PC-3 (cell line): Measurements from ENCODE around the gene AUTS2. TPM values are rescaled to one million over a fixed set of nuclear protein-coding genes. Genes with fewer than 3 reads are reported as not detected.

ENCODE experiments used
- ATAC-seq: fragments of 200-7000 bp; cut with Tn5 transposase; 2 replicates; pipeline ENCODE4 v1.9.1; 2020; ENCODE audit warnings: mild to moderate bottlenecking, moderate library complexity
- BruUV-seq: library from RNA; stranded (reverse); fragments of 400-500 nt; replicated peaks from 2 replicates; lab custom pipeline; 2021; lab: Mats Ljungman, UMichigan
- CTCF ChIA-PET: fragments of 300-600 bp; sonication (Branson Sonifier 250); formaldehyde crosslinking; loops from one replicate; lab custom pipeline; 2022; ENCODE audit warnings: antibody characterized with exemption; lab: Charles Lee
- POLR2A ChIA-PET: fragments of 300-600 bp; sonication (Branson Sonifier 250); formaldehyde crosslinking; loops from one replicate; lab custom pipeline; 2022; ENCODE audit warnings: antibody characterized with exemption; ENCODE audit not compliant: unreplicated experiment; lab: Charles Lee
- DNase-seq: peaks from one replicate; pipeline ENCODE4 v3.0.0-alpha.2; 2015
- H2AFZ ChIP-seq: fragments of 300-600 bp; sonication (generic); 2 replicates; pipeline ENCODE4 v1.6.0; 2016; ENCODE audit warnings: antibody characterized with exemption, low read length
- H3F3A ChIP-seq: fragments of 300-600 bp; sonication (generic); one replicate; pipeline ENCODE4 v1.6.0; 2017; ENCODE audit warnings: antibody characterized with exemption, low read length, control low read depth, mild to moderate bottlenecking; ENCODE audit not compliant: unreplicated experiment
- H3K27ac ChIP-seq: fragments of 300-600 bp; sonication (generic); 2 replicates; pipeline ENCODE4 v1.5.1; 2016; ENCODE audit warnings: mild to moderate bottlenecking, low read length
- H3K27me3 ChIP-seq: fragments of 300-600 bp; sonication (generic); 2 replicates; pipeline ENCODE4 v1.6.1; 2016; ENCODE audit warnings: low read length, mixed read lengths
- H3K36me3 ChIP-seq: fragments of 300-600 bp; sonication (generic); 2 replicates; pipeline ENCODE4 v1.6.1; 2016; ENCODE audit warnings: low read depth, mixed run types, low read length, mixed read lengths
- H3K4me1 ChIP-seq: fragments of 300-600 bp; sonication (generic); 2 replicates; pipeline ENCODE4 v1.5.1; 2016; ENCODE audit warnings: low read length; ENCODE audit not compliant: insufficient read depth
- H3K4me2 ChIP-seq: fragments of 300-600 bp; sonication (generic); 2 replicates; pipeline ENCODE4 v1.6.0; 2016; ENCODE audit warnings: low read length
- H3K4me3 ChIP-seq: fragments of 300-600 bp; sonication (generic); 2 replicates; pipeline ENCODE4 v1.5.1; 2016; ENCODE audit warnings: mild to moderate bottlenecking, low read length, mixed read lengths
- H3K79me2 ChIP-seq: fragments of 300-600 bp; sonication (generic); 2 replicates; pipeline ENCODE4 v1.6.1; 2017; ENCODE audit warnings: low read length, mixed read lengths
- H3K9ac ChIP-seq: fragments of 300-600 bp; sonication (generic); 2 replicates; pipeline ENCODE4 v1.6.0; 2016; ENCODE audit warnings: mild to moderate bottlenecking, low read length
- H3K9me2 ChIP-seq: fragments of 300-600 bp; sonication (generic); replicated peaks from 2 replicates; pipeline ENCODE4 v1.6.1; 2016; ENCODE audit warnings: mixed run types, low read length, mixed read lengths
- H3K9me3 ChIP-seq: fragments of 300-600 bp; sonication (generic); 2 replicates; pipeline ENCODE4 v1.6.1; 2016; ENCODE audit warnings: low read length, mixed read lengths
- H4K20me1 ChIP-seq: fragments of 300-600 bp; sonication (generic); 2 replicates; pipeline ENCODE4 v1.6.1; 2016; ENCODE audit warnings: low read length, mixed read lengths
- EZH2 ChIP-seq: fragments of 300-600 bp; sonication (generic); IDR thresholded peaks from one replicate; pipeline ENCODE4 v1.6.1; 2017; ENCODE audit warnings: antibody characterized with exemption, mild to moderate bottlenecking, low read length; ENCODE audit not compliant: unreplicated experiment
- EZH2phosphoT487 ChIP-seq: fragments of 300-600 bp; sonication (generic); IDR thresholded peaks from 2 replicates; pipeline ENCODE4 v1.6.1; 2018; ENCODE audit warnings: mild to moderate bottlenecking, antibody characterized with exemption, low read length, borderline replicate concordance
- intact Hi-C: fragments of 100-400 bp; cut with micrococcal nuclease; formaldehyde crosslinking; loops from 2 replicates; pipeline ENCODE4 v1.9.0; 2023
- total RNA-seq: library from RNA; depleted of rRNA; stranded (reverse); fragments of >200 nt; gene quantifications from 2 replicates; pipeline ENCODE4 v1.2.3, GENCODE V29; 2014
- TF ChIP-seq, protein P1 (sequence below): fragments of 300-600 bp; sonication (generic); conservative IDR thresholded peaks from 2 replicates; pipeline ENCODE4 v1.5.1; 2017; ENCODE audit warnings: antibody characterized with exemption, low read depth, mild to moderate bottlenecking, low read length

AUTS2 gene
- total RNA-seq, 1 experiment from 2014 or later = not detected

DNA sequence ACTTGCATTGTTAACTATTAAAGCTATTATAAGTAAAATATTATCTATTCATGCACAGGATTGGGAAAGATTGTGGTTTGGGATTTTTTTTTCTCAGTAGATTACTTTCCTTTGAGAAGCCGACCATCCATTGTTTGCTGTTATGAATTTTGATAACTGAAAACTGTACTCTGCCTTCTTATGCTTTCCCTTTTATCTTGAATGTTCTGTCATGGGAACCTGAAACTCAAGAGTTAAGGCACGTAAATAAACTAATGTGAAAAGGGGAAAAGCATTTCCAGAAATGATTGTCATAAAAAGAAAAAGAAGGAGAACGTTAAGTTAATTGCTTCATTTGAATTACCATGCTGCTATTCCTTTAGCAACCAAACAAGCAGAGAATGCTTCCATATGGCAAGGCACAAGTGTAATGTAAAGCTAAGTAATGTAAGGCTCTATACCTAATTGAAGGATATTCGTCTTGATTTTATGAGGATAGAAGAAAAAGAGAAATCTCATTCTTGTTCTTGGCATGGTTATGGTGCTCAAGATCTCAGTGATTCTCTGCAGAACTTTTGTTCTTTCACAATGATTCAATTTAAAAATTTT is 370.8 kb downstream of the AUTS2 start:
- ChIA-PET POLR2A (no interaction called here), CTCF (no interaction called here)
- DNase-seq (no peak), ATAC-seq (no peak)
- intact Hi-C loops = no loop called here
- no peak overlapping the region for H3K4me2 ChIP-seq
- H3K9me3 ChIP-seq = 0 out of 2 replicates have a peak, but pooled peaks cover 4% of the 10 kb centered on the region
- H3F3A ChIP-seq = no peaks in the 10 kb centered on the region
- no peaks in the 10 kb centered on the region for H4K20me1 ChIP-seq
- H3K4me3 ChIP-seq = no peak overlapping the region
- no peaks in the 10 kb centered on the region for H3K79me2 ChIP-seq
- no peaks in the 10 kb centered on the region for H3K4me1 ChIP-seq
- no peak overlapping the region for H3K9ac ChIP-seq
- TF ChIP-seq, protein P1, sequence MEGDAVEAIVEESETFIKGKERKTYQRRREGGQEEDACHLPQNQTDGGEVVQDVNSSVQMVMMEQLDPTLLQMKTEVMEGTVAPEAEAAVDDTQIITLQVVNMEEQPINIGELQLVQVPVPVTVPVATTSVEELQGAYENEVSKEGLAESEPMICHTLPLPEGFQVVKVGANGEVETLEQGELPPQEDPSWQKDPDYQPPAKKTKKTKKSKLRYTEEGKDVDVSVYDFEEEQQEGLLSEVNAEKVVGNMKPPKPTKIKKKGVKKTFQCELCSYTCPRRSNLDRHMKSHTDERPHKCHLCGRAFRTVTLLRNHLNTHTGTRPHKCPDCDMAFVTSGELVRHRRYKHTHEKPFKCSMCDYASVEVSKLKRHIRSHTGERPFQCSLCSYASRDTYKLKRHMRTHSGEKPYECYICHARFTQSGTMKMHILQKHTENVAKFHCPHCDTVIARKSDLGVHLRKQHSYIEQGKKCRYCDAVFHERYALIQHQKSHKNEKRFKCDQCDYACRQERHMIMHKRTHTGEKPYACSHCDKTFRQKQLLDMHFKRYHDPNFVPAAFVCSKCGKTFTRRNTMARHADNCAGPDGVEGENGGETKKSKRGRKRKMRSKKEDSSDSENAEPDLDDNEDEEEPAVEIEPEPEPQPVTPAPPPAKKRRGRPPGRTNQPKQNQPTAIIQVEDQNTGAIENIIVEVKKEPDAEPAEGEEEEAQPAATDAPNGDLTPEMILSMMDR = no peak
- no peak for TF ChIP-seq EZH2
- TF ChIP-seq EZH2phosphoT487 = no peak
- H3K27me3 ChIP-seq = no peaks in the 10 kb centered on the region
- H3K36me3 ChIP-seq = no peaks in the 10 kb centered on the region
- no peak overlapping the region for H2AFZ ChIP-seq
- H3K9me2 ChIP-seq = no peaks in the 10 kb centered on the region
- no TSS peak for BruUV-seq
- H3K27ac ChIP-seq = no peak overlapping the region

DNA sequence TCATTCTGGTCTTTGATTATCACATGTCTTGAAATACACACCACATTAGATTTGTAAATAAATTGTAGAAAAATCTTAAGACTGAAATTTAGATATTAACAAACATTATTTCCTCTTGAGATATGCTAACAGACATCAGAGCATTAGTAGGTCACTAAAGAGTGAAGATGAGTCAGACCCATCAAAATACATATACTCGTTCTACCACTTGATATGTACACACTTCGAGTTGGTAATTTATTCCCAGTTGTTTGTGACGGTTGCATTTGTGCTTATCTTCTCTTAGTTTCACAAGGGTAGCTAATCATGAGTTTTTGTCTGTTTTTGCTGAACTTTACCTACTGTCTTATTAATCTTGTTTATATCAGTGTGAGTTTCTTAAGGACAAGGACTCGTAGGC is 383.4 kb downstream of the AUTS2 start:
- Histone ChIP-seq H3K4me1 (no peaks in the 10 kb centered on the region), H3K27me3 (no peaks in the 10 kb centered on the region), H3K4me3 (no peak overlapping the region), H3K27ac (no peak overlapping the region), H4K20me1 (no peaks in the 10 kb centered on the region), H3K9me2 (no peaks in the 10 kb centered on the region), H3F3A (no peaks in the 10 kb centered on the region), H3K9me3 (peaks cover 6% of the 10 kb centered on the region), H3K9ac (no peak overlapping the region), H2AFZ (no peak overlapping the region), H3K79me2 (no peaks in the 10 kb centered on the region), H3K36me3 (no peaks in the 10 kb centered on the region), H3K4me2 (no peak overlapping the region)
- no peak for ATAC-seq
- intact Hi-C loops = no loop called here
- ChIA-PET CTCF (no interaction called here), POLR2A (no interaction called here)
- no TSS peak for BruUV-seq
- TF ChIP-seq EZH2 (no peak), EZH2phosphoT487 (no peak)
- TF ChIP-seq, protein P1 = no peak
- no peak for DNase-seq

DNA sequence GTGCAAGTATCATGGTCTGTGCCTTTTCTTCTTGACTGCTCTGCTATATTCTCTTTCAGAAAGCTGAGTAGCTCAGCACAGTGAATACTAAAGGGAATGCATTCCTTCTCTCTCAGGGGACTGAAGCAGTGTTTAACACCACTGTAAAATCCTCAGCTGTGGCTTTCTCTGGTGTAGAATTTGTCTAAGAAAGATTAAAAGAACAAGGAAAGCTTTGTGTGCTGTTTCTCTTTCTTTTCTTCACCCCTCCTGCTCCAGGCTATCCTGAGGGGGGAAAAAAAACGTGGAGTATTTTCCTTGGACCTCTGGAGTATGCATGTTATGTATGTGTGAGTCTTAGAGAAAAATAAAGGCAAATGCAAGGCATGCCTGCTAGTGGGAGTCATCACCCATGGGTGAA is 383.9 kb downstream of the AUTS2 start:
- TF ChIP-seq EZH2 (no peak), EZH2phosphoT487 (no peak)
- TF ChIP-seq, protein P1 = no peak
- no peak overlapping the region for H3K4me2 ChIP-seq
- CTCF ChIA-PET = no interaction called here

More for the DNA sequence above, 383.9 kb downstream of the AUTS2 start:
- H3K9me2 ChIP-seq = no peaks in the 10 kb centered on the region
- intact Hi-C loops = no loop called here
- no peak overlapping the region for H3K27ac ChIP-seq
- no peaks in the 10 kb centered on the region for H4K20me1 ChIP-seq
- 0 out of 2 replicates have a peak, but pooled peaks cover under 1% of the 10 kb centered on the region for H3K9me3 ChIP-seq
- no peak overlapping the region for H2AFZ ChIP-seq
- POLR2A ChIA-PET = no interaction called here
- H3K36me3 ChIP-seq = no peaks in the 10 kb centered on the region
- no peak for ATAC-seq
- no peak overlapping the region for H3K4me3 ChIP-seq
- H3K4me1 ChIP-seq = no peaks in the 10 kb centered on the region
- no peaks in the 10 kb centered on the region for H3K79me2 ChIP-seq
- H3K9ac ChIP-seq = no peak overlapping the region
- BruUV-seq = no TSS peak
- no peaks in the 10 kb centered on the region for H3K27me3 ChIP-seq
- DNase-seq = no peak
- H3F3A ChIP-seq = no peaks in the 10 kb centered on the region
